GM19324 (cell line): ENCODE measurements around the gene ZAR1L.

Experiments
- ATAC-seq: cut with Tn5 transposase; IDR thresholded peaks from one replicate; pipeline ENCODE4 v1.9.1; 2021; ENCODE audit warnings: mild to moderate bottlenecking, moderate library complexity; ENCODE audit not compliant: unreplicated experiment, low FRiP score

The ZAR1L gene

GRCh38 chr13:32305646-32306045, 9.5 kb downstream of the ZAR1L start:
- no peak for ATAC-seq

GRCh38 chr13:32302461-32302860, 12.7 kb downstream of the ZAR1L start:
- ATAC-seq, result no peak

- no peak for ATAC-seq
Measured at GRCh38 chr13:32300920-32301319, 14.2 kb downstream of the ZAR1L start.

- ATAC-seq, result no peak
Measured at GRCh38 chr13:32300406-32300805, 14.8 kb downstream of the ZAR1L start.

- no peak for ATAC-seq
Measured at GRCh38 chr13:32299893-32300292, 15.3 kb downstream of the ZAR1L start.

- no peak for ATAC-seq
Measured at GRCh38 chr13:32298695-32299094, 16.5 kb downstream of the ZAR1L start.

GRCh38 chr13:32297206-32297605, 18.0 kb downstream of the ZAR1L start:
- ATAC-seq, result no peak

- ATAC-seq, result no peak
Measured at GRCh38 chr13:32285633-32285965, 29.6 kb downstream of the ZAR1L start.

- no peak for ATAC-seq
Measured at GRCh38 chr13:32284927-32285632, 30.1 kb downstream of the ZAR1L start.

- ATAC-seq, result no peak
Measured at GRCh38 chr13:32282096-32282711, 33.0 kb downstream of the ZAR1L start.

- no peak for ATAC-seq
Measured at GRCh38 chr13:32281096-32281495, 34.1 kb downstream of the ZAR1L start.

GRCh38 chr13:32278426-32278825, 36.7 kb downstream of the ZAR1L start:
- ATAC-seq, result no peak

GRCh38 chr13:32277839-32278238, 37.3 kb downstream of the ZAR1L start:
- no peak for ATAC-seq

- ATAC-seq, result no peak
Measured at GRCh38 chr13:32272021-32272683, 43.0 kb downstream of the ZAR1L start.

GRCh38 chr13:32267836-32268439, 47.2 kb downstream of the ZAR1L start:
- ATAC-seq, result no peak

GRCh38 chr13:32266130-32266529, 49.0 kb downstream of the ZAR1L start:
- no peak for ATAC-seq

- no peak for ATAC-seq
Measured at GRCh38 chr13:32265726-32266125, 49.4 kb downstream of the ZAR1L start.

- no peak for ATAC-seq
Measured at GRCh38 chr13:32264407-32264806, 50.8 kb downstream of the ZAR1L start.

- no peak for ATAC-seq
Measured at GRCh38 chr13:32262619-32263018, 52.5 kb downstream of the ZAR1L start.

GRCh38 chr13:32262165-32262564, 53.0 kb downstream of the ZAR1L start:
- ATAC-seq, result no peak

GRCh38 chr13:32261567-32261966, 53.6 kb downstream of the ZAR1L start:
- no peak for ATAC-seq

GRCh38 chr13:32259116-32259515, 56.0 kb downstream of the ZAR1L start:
- ATAC-seq, result no peak
